ENCODE measurements around the gene TSC22D4. TPM values are rescaled to one million over a fixed set of nuclear protein-coding genes. Genes with fewer than 3 reads are reported as not detected.

Gene TSC22D4
- polyA plus RNA-seq, 1 of the 3 experiments (the other 2 are of a cell fraction) = 32.7 TPM

DNA sequence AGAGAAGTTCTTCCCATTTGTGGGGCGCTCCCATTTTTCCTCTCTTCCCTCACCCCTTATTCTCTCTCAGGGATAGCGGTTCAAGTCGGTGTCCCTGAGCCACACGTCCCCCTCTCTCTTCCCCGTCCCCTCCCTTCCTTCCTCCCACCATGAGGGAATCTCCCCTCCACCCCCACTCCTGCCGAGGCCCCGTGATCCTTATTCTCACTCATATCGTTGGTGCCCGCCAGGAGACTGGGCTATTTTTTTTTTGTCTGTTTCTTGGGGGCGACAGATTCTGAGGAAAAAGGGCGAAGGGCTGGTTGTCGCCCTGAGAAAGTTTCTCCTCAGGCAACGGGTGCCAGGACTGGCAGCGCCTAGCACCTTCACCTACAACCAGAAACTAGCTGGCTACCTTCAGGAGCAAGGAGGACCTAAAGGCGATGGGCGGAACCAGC is 51.2 kb downstream of the TSC22D4 start:
- TF ChIP-seq NFIC (IDR thresholded peaks at IDR 0.05; ENCODE audit: borderline replicate concordance) (no peak), USF1 (IDR thresholded peaks at IDR 0.05; ENCODE audit: borderline replicate concordance, low read depth) (no peak), TEAD4 (IDR thresholded peaks at IDR 0.05; ENCODE audit: borderline replicate concordance, insufficient read depth) (no peak), MEF2A (IDR thresholded peaks at IDR 0.05; ENCODE audit: borderline replicate concordance, low read depth) (no peak), NRF1 (IDR thresholded peaks at IDR 0.05; ENCODE audit: low read depth, low read length) (no peak), MAX (IDR thresholded peaks at IDR 0.05; ENCODE audit: low read depth) (no peak), TCF12 (IDR thresholded peaks at IDR 0.05) (no peak), POLR2AphosphoS5 (IDR thresholded peaks at IDR 0.05; ENCODE audit: low read depth, low read length) (no peak), ELF1 (IDR thresholded peaks at IDR 0.05) (no peak), JUND (IDR thresholded peaks at IDR 0.05) (no peak), GATA2 (CRISPR knock-in tag; IDR thresholded peaks at IDR 0.05) (no peak), FOXJ3 (CRISPR knock-in tag; IDR thresholded peaks at IDR 0.05) (no peak), MXI1 (IDR thresholded peaks at IDR 0.05; ENCODE audit: low read depth, low read length) (no peak), FOSL2 (IDR thresholded peaks at IDR 0.05; ENCODE audit: borderline replicate concordance, low read depth) (no peak)
- no peak overlapping the region for H3K9ac ChIP-seq

GRCh38 chr7:100426516-100426915 is 52.5 kb downstream of the TSC22D4 start:
- no peak for TF ChIP-seq FOXM1 (IDR thresholded peaks at IDR 0.05; ENCODE audit: low read depth)
- TF ChIP-seq YY1 (IDR thresholded peaks at IDR 0.05; ENCODE audit: low read depth) = no peak
- Histone ChIP-seq H3K9me2 (no peaks in the 10 kb centered on the region), H3K9ac (no peak overlapping the region), H3K36me3 (replicated peaks in 1 of 2; ENCODE audit: control insufficient read depth in 1 of 2, insufficient read depth in 2 of 2, low read length in 1 of 2) (peaks cover 7% of the 10 kb centered on the region in 2 experiments), H2AFZ (ENCODE audit: low read depth) (no peak overlapping the region), H3K4me2 (no peak overlapping the region), H3F3A (replicated peaks; ENCODE audit: insufficient read depth) (peaks cover 10% of the 10 kb centered on the region), H3K27me3 (ENCODE audit: insufficient read depth) (no peaks in the 10 kb centered on the region), H3K27ac (ENCODE audit: low read depth in 2 of 2, low read length in 1 of 2) (no peak overlapping the region), H3K4me1 (ENCODE audit: control insufficient read depth in 1 of 2, insufficient read depth in 2 of 2, low read depth in 1 of 2, low read length in 1 of 2) (peaks cover 10 to 14% of the 10 kb centered on the region in 2 experiments; a peak in 3 of 4 replicates), H3K4me3 (ENCODE audit: low read depth in 2 of 2, low read length in 1 of 2) (no peak overlapping the region), H3K9me3 (no peaks in the 10 kb centered on the region), H4K20me1 (ENCODE audit: insufficient read depth) (peaks cover 6% of the 10 kb centered on the region), H3K79me2 (ENCODE audit: insufficient read depth) (peaks cover 19% of the 10 kb centered on the region)
- no peak for DNase-seq
- POLR2A ChIA-PET = no interaction called here
- CTCF ChIA-PET = interaction anchor here (3.4 kb wide), 1 partner anchor 19 kb away, joined by 20 read pairs; no protein-coding TSS in a partner anchor

More for the DNA sequence above, 51.2 kb downstream of the TSC22D4 start:
- 79% methylated on average over 16 of the region's 16 CpGs for WGBS (ENCODE audit: low lambda C conversion rate)
- peak overlapping the region in 1 of 2 experiments; percentile 95; a peak in 2 of 4 replicates for H3K4me3 ChIP-seq (ENCODE audit: low read depth in 2 of 2, low read length in 1 of 2)
- peaks cover 13% of the 10 kb centered on the region for H4K20me1 ChIP-seq (ENCODE audit: insufficient read depth)
- H3K27me3 ChIP-seq (ENCODE audit: insufficient read depth) = no peaks in the 10 kb centered on the region
- POLR2A ChIA-PET = interaction anchor here (0.7 to 3.3 kb wide), 14 partner anchors 8 to 1019 kb away, joined by 3 to 12 read pairs (median 6); partner anchors contain the start of genes AP4M1, BUD31, FBXO24 and GPC2
- H3K9me3 ChIP-seq = no peaks in the 10 kb centered on the region
- H3K27ac ChIP-seq (ENCODE audit: low read depth in 2 of 2, low read length in 1 of 2) = peak overlapping the region in 1 of 2 experiments; percentile 100; a peak in 2 of 4 replicates
- peak overlapping the region; percentile 97; the same call in 1 of the 2 replicates for H3K4me2 ChIP-seq
- peaks cover 17 to 27% of the 10 kb centered on the region in 2 experiments; a peak in 3 of 4 replicates for H3K4me1 ChIP-seq (ENCODE audit: control insufficient read depth in 1 of 2, insufficient read depth in 2 of 2, low read depth in 1 of 2, low read length in 1 of 2)
- DNase-seq = no peak
- H3F3A ChIP-seq (replicated peaks; ENCODE audit: insufficient read depth) = peaks cover 12% of the 10 kb centered on the region
- peaks cover 32% of the 10 kb centered on the region for H3K79me2 ChIP-seq (ENCODE audit: insufficient read depth)
- H2AFZ ChIP-seq (ENCODE audit: low read depth) = peak overlapping the region; percentile 84
- CTCF ChIA-PET = interaction anchor here (0.7 to 3.2 kb wide), 5 partner anchors 20 to 297 kb away, joined by 3 to 23 read pairs (median 5); partner anchors contain the start of gene NYAP1
- H3K9me2 ChIP-seq = no peaks in the 10 kb centered on the region
- peaks cover 18 to 19% of the 10 kb centered on the region in 2 experiments for H3K36me3 ChIP-seq (replicated peaks in 1 of 2; ENCODE audit: control insufficient read depth in 1 of 2, insufficient read depth in 2 of 2, low read length in 1 of 2)
